ENCODE measurements around the gene BANF2.

Gene BANF2

DNA sequence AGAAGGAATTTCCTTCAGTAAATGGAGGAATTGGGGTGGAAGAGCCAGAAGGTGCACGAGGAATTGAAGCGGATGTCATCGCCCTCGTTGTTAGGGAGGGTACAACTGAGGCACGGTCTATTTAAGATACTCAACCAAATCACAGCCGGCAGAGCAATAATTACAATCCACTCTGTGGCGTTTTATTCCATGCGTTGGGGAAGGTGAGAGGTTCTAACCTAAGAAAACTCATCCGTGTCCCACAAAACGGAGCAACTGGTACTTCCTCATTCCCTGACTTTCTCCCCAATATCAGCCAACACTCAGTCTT lies 16.9 kb upstream of the BANF2 start:
- no peak for DNase-seq (ENCODE audit: extremely low spot score)
- ChIA-PET POLR2A (interaction anchor here (0.8 to 1.6 kb wide), 9 partner anchors 8 to 605 kb away, joined by 3 to 8 read pairs (median 4); partner anchors contain the start of genes BFSP1 and ZNF133), CTCF (interaction anchor here (0.7 to 2.1 kb wide), 13 partner anchors 8 to 317 kb away, joined by 3 to 14 read pairs (median 4); no protein-coding TSS in a partner anchor)
- TF ChIP-seq NFRKB (IDR thresholded peaks at IDR 0.05) (no peak), ZNF384 (IDR thresholded peaks at IDR 0.05) (no peak), BHLHE40 (IDR thresholded peaks at IDR 0.05; ENCODE audit: borderline replicate concordance) (no peak), FOXA1 (IDR thresholded peaks at IDR 0.05) (no peak), CTBP1 (IDR thresholded peaks at IDR 0.05; ENCODE audit: borderline replicate concordance) (no peak), SP1 (IDR thresholded peaks at IDR 0.05) (no peak), L3MBTL2 (conservative IDR thresholded peaks at IDR 0.05) (no peak; the same call in 1 of the 2 replicates), ARNT (IDR thresholded peaks at IDR 0.05) (no peak), FOXM1 (IDR thresholded peaks at IDR 0.05; ENCODE audit: borderline replicate concordance) (no peak), LEF1 (IDR thresholded peaks at IDR 0.05; ENCODE audit: borderline replicate concordance) (no peak), TARDBP (IDR thresholded peaks at IDR 0.05) (no peak), SUZ12 (IDR thresholded peaks at IDR 0.05) (no peak), FOXK2 (IDR thresholded peaks at IDR 0.05) (no peak), ELF4 (IDR thresholded peaks at IDR 0.05) (no peak)
- TF ChIP-seq, protein P1, sequence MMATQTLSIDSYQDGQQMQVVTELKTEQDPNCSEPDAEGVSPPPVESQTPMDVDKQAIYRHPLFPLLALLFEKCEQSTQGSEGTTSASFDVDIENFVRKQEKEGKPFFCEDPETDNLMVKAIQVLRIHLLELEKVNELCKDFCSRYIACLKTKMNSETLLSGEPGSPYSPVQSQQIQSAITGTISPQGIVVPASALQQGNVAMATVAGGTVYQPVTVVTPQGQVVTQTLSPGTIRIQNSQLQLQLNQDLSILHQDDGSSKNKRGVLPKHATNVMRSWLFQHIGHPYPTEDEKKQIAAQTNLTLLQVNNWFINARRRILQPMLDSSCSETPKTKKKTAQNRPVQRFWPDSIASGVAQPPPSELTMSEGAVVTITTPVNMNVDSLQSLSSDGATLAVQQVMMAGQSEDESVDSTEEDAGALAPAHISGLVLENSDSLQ (IDR thresholded peaks at IDR 0.05): no peak

DNA sequence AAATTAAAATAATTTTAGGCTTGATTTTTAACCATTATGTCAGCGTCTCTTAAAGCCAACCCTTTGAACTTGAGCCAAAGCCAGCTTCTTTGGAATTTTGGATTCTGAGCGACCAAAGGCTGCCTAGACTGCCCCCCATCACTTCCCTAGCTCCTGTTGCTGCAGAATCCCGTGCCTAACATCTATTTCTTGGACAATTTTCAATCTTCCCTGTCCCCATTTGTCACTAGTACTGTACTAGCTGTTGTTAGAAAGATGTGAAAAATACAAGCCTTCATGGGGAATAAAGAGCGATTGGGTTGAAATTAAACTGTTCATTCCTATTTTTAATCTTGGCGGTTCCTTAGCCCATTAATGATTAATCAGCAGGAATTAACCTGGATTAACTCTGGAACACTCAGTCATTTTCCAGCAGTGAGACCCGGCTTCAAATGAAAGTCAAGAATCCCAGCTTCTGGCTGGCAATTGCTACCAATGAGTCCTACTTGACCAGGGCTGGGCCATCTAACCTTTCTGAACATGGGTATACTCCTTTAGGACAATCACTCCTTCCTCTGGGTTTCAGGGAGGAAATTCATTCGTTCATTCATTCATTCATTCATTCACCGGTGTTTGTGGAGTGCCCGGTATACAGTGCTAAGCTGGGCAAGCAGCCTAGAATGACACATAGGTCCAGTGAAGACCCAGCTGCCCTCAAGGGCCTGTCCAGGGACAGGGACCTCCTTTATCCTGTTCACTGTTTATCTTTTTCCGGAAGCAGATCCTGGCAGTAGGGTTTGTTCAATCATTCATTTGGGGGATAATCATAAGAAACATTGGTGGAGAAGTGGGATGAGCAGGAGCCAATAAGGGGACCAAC lies 16.3 kb upstream of the BANF2 start:
- TF ChIP-seq ELF4 (IDR thresholded peaks at IDR 0.05): no peak
- TF ChIP-seq L3MBTL2 (conservative IDR thresholded peaks at IDR 0.05): no peak
- TF ChIP-seq SUZ12 (IDR thresholded peaks at IDR 0.05): no peak
- no peak for TF ChIP-seq ZNF384 (IDR thresholded peaks at IDR 0.05)
- TF ChIP-seq LEF1 (IDR thresholded peaks at IDR 0.05; ENCODE audit: borderline replicate concordance): no peak
- no peak for TF ChIP-seq TARDBP (IDR thresholded peaks at IDR 0.05)
- TF ChIP-seq NFRKB (IDR thresholded peaks at IDR 0.05): no peak
- no peak for TF ChIP-seq HDGF (IDR thresholded peaks at IDR 0.05; ENCODE audit: borderline replicate concordance)
- TF ChIP-seq BHLHE40 (IDR thresholded peaks at IDR 0.05; ENCODE audit: borderline replicate concordance): no peak
- no peak for TF ChIP-seq CTBP1 (IDR thresholded peaks at IDR 0.05; ENCODE audit: borderline replicate concordance)
- no peak for TF ChIP-seq FOXK2 (IDR thresholded peaks at IDR 0.05)
- TF ChIP-seq, protein P1 (IDR thresholded peaks at IDR 0.05): no peak
- no peak for TF ChIP-seq SP1 (IDR thresholded peaks at IDR 0.05)
- TF ChIP-seq ARNT (IDR thresholded peaks at IDR 0.05): no peak
- no peak for TF ChIP-seq FOXM1 (IDR thresholded peaks at IDR 0.05; ENCODE audit: borderline replicate concordance)
- ChIA-PET POLR2A (interaction anchor here (1.2 to 1.6 kb wide), 6 partner anchors 8 to 605 kb away, joined by 3 to 8 read pairs (median 5); partner anchors contain the start of genes BFSP1 and ZNF133), CTCF (interaction anchor here (0.7 to 2.1 kb wide), 13 partner anchors 7 to 316 kb away, joined by 3 to 14 read pairs (median 4); no protein-coding TSS in a partner anchor)
- DNase-seq (ENCODE audit: extremely low spot score): no peak

DNA sequence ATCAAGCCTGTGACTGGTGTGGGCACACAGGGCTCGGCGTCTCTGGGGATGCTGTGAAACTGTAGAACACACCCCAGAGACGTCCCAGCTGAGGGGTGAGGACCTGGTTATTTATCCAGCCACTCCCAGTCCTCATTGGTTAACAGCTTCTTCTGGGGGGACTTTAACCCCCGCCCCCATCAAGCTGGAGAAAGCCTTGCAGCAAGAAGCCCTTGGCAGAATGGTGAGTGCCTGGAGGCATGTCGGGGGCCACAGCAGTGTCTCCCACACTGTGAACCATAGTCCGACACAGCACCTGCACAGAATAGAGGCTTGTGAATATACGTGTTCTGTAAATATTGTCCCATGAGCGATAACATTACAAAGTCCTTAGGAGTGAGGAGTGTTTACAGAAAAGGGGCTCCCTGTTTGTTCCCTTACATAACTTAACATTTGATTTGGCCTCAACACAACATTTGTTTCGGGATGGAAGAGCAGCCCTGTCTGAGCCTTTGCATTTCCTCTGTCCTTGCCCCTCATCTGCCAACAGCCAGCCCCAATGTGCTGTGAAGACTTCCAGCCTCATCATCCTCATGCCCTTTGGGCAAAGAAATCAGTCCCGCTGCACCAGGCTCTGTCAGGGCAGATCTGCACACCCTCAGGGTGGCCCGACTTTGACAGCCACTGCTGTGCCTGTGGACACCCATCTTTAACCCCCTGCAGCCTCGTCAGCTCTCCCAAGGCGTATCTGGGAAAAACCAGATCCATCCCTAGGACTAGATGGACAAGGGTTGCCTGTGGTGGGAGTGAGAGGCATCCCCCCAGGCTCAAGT lies 15.5 kb upstream of the BANF2 start:
- CTCF ChIA-PET: interaction anchor here (2.0 to 2.1 kb wide), 2 partner anchors 26 to 29 kb away, joined by 6 to 14 read pairs; no protein-coding TSS in a partner anchor
- no peak for DNase-seq (ENCODE audit: extremely low spot score)
- TF ChIP-seq CTBP1 (IDR thresholded peaks at IDR 0.05; ENCODE audit: borderline replicate concordance) (no peak), LEF1 (IDR thresholded peaks at IDR 0.05; ENCODE audit: borderline replicate concordance) (no peak), FOXM1 (IDR thresholded peaks at IDR 0.05; ENCODE audit: borderline replicate concordance) (no peak), TARDBP (IDR thresholded peaks at IDR 0.05) (no peak)
- POLR2A ChIA-PET: no interaction called here

DNA sequence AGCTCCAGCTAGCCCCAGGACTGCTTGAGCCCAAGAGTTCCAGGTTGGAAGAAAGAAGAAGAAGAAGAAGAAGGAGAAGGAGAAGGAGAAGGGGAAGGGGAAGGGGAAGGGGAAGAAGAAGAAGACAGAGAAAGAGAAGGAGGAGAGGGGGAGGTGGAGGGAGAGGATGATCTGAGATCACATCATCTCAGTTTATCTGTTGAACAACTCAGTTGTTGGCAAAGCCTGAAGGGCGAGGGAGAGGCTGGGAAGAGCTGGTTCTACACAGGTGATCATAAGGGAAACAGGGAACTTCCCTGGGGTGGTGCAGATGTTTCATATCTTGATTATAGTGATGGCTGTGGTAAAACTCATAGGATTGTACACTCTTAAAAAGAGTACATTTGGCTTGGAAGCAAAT lies 14.6 kb upstream of the BANF2 start:
- POLR2A ChIA-PET: no interaction called here
- CTCF ChIA-PET: no interaction called here
- no peak for TF ChIP-seq HDGF (IDR thresholded peaks at IDR 0.05; ENCODE audit: borderline replicate concordance)
- no peak for TF ChIP-seq LEF1 (IDR thresholded peaks at IDR 0.05; ENCODE audit: borderline replicate concordance)
- no peak for TF ChIP-seq ELF4 (IDR thresholded peaks at IDR 0.05)
- TF ChIP-seq TARDBP (IDR thresholded peaks at IDR 0.05): no peak
- no peak for TF ChIP-seq CTBP1 (IDR thresholded peaks at IDR 0.05; ENCODE audit: borderline replicate concordance)
- TF ChIP-seq ZNF384 (IDR thresholded peaks at IDR 0.05): no peak
- TF ChIP-seq BHLHE40 (IDR thresholded peaks at IDR 0.05; ENCODE audit: borderline replicate concordance): no peak
- no peak for TF ChIP-seq FOXA1 (IDR thresholded peaks at IDR 0.05)
- no peak for DNase-seq (ENCODE audit: extremely low spot score)

DNA sequence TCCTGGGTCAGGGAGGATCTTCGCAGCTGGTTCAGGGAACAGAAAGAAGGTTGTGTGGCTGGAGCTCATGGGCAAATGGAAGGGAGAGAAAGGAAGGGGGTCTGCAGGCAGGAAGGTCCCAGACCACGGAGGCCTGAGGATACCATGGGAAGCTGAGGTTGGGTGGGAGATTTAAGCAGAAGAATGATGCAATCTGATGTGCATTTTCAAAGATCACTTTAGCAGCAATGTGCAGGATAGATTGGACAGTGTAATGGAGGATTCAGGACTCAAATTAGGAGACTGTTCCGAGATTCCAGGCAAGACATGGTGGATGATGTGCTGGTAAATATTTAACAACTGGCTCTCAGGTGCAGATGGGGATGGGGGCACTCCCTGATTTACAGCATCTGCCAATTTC lies 12.0 kb upstream of the BANF2 start:
- ChIA-PET CTCF (no interaction called here), POLR2A (interaction anchor here (0.6 kb wide), 1 partner anchor 157 kb away, joined by 3 read pairs; the partner anchor contains the start of gene BFSP1)
- TF ChIP-seq CTBP1 (IDR thresholded peaks at IDR 0.05; ENCODE audit: borderline replicate concordance) (no peak), LEF1 (IDR thresholded peaks at IDR 0.05; ENCODE audit: borderline replicate concordance) (no peak), NFRKB (IDR thresholded peaks at IDR 0.05) (no peak), FOXK2 (IDR thresholded peaks at IDR 0.05) (no peak), TARDBP (IDR thresholded peaks at IDR 0.05) (no peak), ELF4 (IDR thresholded peaks at IDR 0.05) (no peak), SUZ12 (IDR thresholded peaks at IDR 0.05) (no peak), HDGF (IDR thresholded peaks at IDR 0.05; ENCODE audit: borderline replicate concordance) (no peak), ARNT (IDR thresholded peaks at IDR 0.05) (no peak), SP1 (IDR thresholded peaks at IDR 0.05) (no peak), BHLHE40 (IDR thresholded peaks at IDR 0.05; ENCODE audit: borderline replicate concordance) (no peak)
- no peak for DNase-seq (ENCODE audit: extremely low spot score)

DNA sequence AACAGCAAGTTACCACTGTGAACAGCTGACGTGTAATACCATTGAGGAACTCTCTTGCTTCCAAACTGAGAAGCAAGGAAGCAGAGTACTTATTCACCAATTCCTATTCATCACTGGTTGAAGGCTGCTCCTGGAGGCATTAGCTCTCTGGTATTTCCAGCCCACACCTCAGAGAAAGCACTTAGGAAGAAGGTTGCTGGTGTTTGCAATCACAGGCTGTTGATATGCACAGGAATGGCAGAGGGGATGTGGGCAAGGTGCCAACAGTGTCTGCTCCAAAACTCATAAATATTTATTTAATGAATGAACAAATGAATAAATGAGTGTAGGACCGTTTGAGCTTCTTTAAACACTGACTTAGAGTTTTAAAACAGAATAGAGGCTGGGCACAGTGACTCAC lies 10.8 kb upstream of the BANF2 start:
- ChIA-PET POLR2A (no interaction called here), CTCF (no interaction called here)
- TF ChIP-seq FOXK2 (IDR thresholded peaks at IDR 0.05) (no peak), L3MBTL2 (conservative IDR thresholded peaks at IDR 0.05) (no peak), ELF4 (IDR thresholded peaks at IDR 0.05) (no peak)
- no peak for DNase-seq (ENCODE audit: extremely low spot score)
